ENCODE results near the gene ACOT6.
"Not testable (repeated sequence)": the region's sequence is repeated elsewhere in the genome, so short reads cannot be mapped to it uniquely, and the experiment has no call there.

ACOT6 gene

GRCh38 chr14:73627151-73627558 is 14.8 kb downstream of the ACOT6 start:
- Histone ChIP-seq H3K79me2 (ENCODE audit: control insufficient read depth, insufficient read depth, low read length, unreplicated experiment) (no peaks in the 10 kb centered on the region), H3K27ac (ENCODE audit: low read depth, low read length) (no peak overlapping the region), H2AFZ (ENCODE audit: low read length, unreplicated experiment) (no peak overlapping the region)

GRCh38 chr14:73630009-73630780 is 17.9 kb downstream of the ACOT6 start:
- H3K4me3 ChIP-seq (ENCODE audit: low read depth, low read length) = no peak overlapping the region
- no peak overlapping the region for H3K27ac ChIP-seq (ENCODE audit: low read depth, low read length)
- H3K4me1 ChIP-seq (ENCODE audit: control insufficient read depth, insufficient read depth, low read length, unreplicated experiment) = peaks cover 3% of the 10 kb centered on the region
- no peak overlapping the region for H2AFZ ChIP-seq (ENCODE audit: low read length, unreplicated experiment)
- H3K79me2 ChIP-seq (ENCODE audit: control insufficient read depth, insufficient read depth, low read length, unreplicated experiment) = no peaks in the 10 kb centered on the region
- H3K36me3 ChIP-seq (ENCODE audit: insufficient read depth, low read length) = no peaks in the 10 kb centered on the region
- H3K27me3 ChIP-seq (ENCODE audit: insufficient read depth, low read length) = no peaks in the 10 kb centered on the region

More at GRCh38 chr14:73627151-73627558, 14.8 kb downstream of the ACOT6 start:
- Histone ChIP-seq H3K36me3 (ENCODE audit: insufficient read depth, low read length) (no peaks in the 10 kb centered on the region), H3K4me3 (ENCODE audit: low read depth, low read length) (no peak overlapping the region), H3K27me3 (ENCODE audit: insufficient read depth, low read length) (no peaks in the 10 kb centered on the region), H3K4me1 (ENCODE audit: control insufficient read depth, insufficient read depth, low read length, unreplicated experiment) (no peaks in the 10 kb centered on the region)

- Histone ChIP-seq H3K27ac (ENCODE audit: low read depth, low read length) (no peak overlapping the region), H3K27me3 (ENCODE audit: insufficient read depth, low read length) (no peaks in the 10 kb centered on the region), H3K4me1 (ENCODE audit: control insufficient read depth, insufficient read depth, low read length, unreplicated experiment) (peaks cover 3% of the 10 kb centered on the region), H2AFZ (ENCODE audit: low read length, unreplicated experiment) (peak overlapping the region; percentile 83), H3K36me3 (ENCODE audit: insufficient read depth, low read length) (no peaks in the 10 kb centered on the region), H3K4me3 (ENCODE audit: low read depth, low read length) (peak overlapping the region; percentile 73), H3K79me2 (ENCODE audit: control insufficient read depth, insufficient read depth, low read length, unreplicated experiment) (no peaks in the 10 kb centered on the region)
These were observed 21.0 kb downstream of the ACOT6 start for GRCh38 chr14:73633116-73634010.

- Histone ChIP-seq H3K4me3 (ENCODE audit: low read depth, low read length) (peak overlapping the region; percentile 73), H2AFZ (ENCODE audit: low read length, unreplicated experiment) (peak overlapping the region; percentile 83)
These were observed 21.9 kb downstream of the ACOT6 start for GRCh38 chr14:73634011-73634833.

GRCh38 chr14:73636355-73636754 is 24.0 kb downstream of the ACOT6 start:
- H2AFZ ChIP-seq (ENCODE audit: low read length, unreplicated experiment); H3K4me3 ChIP-seq (ENCODE audit: low read depth, low read length); H3K79me2 ChIP-seq (ENCODE audit: control insufficient read depth, insufficient read depth, low read length, unreplicated experiment); H3K27me3 ChIP-seq (ENCODE audit: insufficient read depth, low read length); H3K4me1 ChIP-seq (ENCODE audit: control insufficient read depth, insufficient read depth, low read length, unreplicated experiment); H3K36me3 ChIP-seq (ENCODE audit: insufficient read depth, low read length); H3K27ac ChIP-seq (ENCODE audit: low read depth, low read length): not testable (repeated sequence)

More at GRCh38 chr14:73634011-73634833, 21.9 kb downstream of the ACOT6 start:
- Histone ChIP-seq H3K27ac (ENCODE audit: low read depth, low read length) (no peak overlapping the region), H3K79me2 (ENCODE audit: control insufficient read depth, insufficient read depth, low read length, unreplicated experiment) (no peaks in the 10 kb centered on the region), H3K4me1 (ENCODE audit: control insufficient read depth, insufficient read depth, low read length, unreplicated experiment) (peaks cover 3% of the 10 kb centered on the region), H3K36me3 (ENCODE audit: insufficient read depth, low read length) (no peaks in the 10 kb centered on the region), H3K27me3 (ENCODE audit: insufficient read depth, low read length) (no peaks in the 10 kb centered on the region)

- H2AFZ ChIP-seq (ENCODE audit: low read length, unreplicated experiment) = no peak overlapping the region
These were observed 25.5 kb downstream of the ACOT6 start for GRCh38 chr14:73637830-73638229.

GRCh38 chr14:73640796-73641365 is 28.6 kb downstream of the ACOT6 start:
- Histone ChIP-seq H3K4me3 (ENCODE audit: low read depth, low read length) (no peak overlapping the region), H3K36me3 (ENCODE audit: insufficient read depth, low read length) (no peaks in the 10 kb centered on the region), H2AFZ (ENCODE audit: low read length, unreplicated experiment) (no peak overlapping the region), H3K27me3 (ENCODE audit: insufficient read depth, low read length) (no peaks in the 10 kb centered on the region), H3K79me2 (ENCODE audit: control insufficient read depth, insufficient read depth, low read length, unreplicated experiment) (no peaks in the 10 kb centered on the region), H3K27ac (ENCODE audit: low read depth, low read length) (no peak overlapping the region), H3K4me1 (ENCODE audit: control insufficient read depth, insufficient read depth, low read length, unreplicated experiment) (peaks cover 10% of the 10 kb centered on the region)

More at GRCh38 chr14:73637830-73638229, 25.5 kb downstream of the ACOT6 start:
- no peaks in the 10 kb centered on the region for H3K36me3 ChIP-seq (ENCODE audit: insufficient read depth, low read length)
- no peaks in the 10 kb centered on the region for H3K27me3 ChIP-seq (ENCODE audit: insufficient read depth, low read length)
- no peaks in the 10 kb centered on the region for H3K79me2 ChIP-seq (ENCODE audit: control insufficient read depth, insufficient read depth, low read length, unreplicated experiment)
- no peak overlapping the region for H3K27ac ChIP-seq (ENCODE audit: low read depth, low read length)
- H3K4me3 ChIP-seq (ENCODE audit: low read depth, low read length) = no peak overlapping the region
- H3K4me1 ChIP-seq (ENCODE audit: control insufficient read depth, insufficient read depth, low read length, unreplicated experiment) = peaks cover 9% of the 10 kb centered on the region

- Histone ChIP-seq H3K27me3 (ENCODE audit: insufficient read depth, low read length) (no peaks in the 10 kb centered on the region), H3K36me3 (ENCODE audit: insufficient read depth, low read length) (no peaks in the 10 kb centered on the region), H2AFZ (ENCODE audit: low read length, unreplicated experiment) (peak within 1 kb of the TSS; percentile 94), H3K79me2 (ENCODE audit: control insufficient read depth, insufficient read depth, low read length, unreplicated experiment) (peaks cover 4% of the 10 kb centered on the region), H3K4me3 (ENCODE audit: low read depth, low read length) (peak within 1 kb of the TSS; percentile 93), H3K4me1 (ENCODE audit: control insufficient read depth, insufficient read depth, low read length, unreplicated experiment) (peaks cover 10% of the 10 kb centered on the region), H3K27ac (ENCODE audit: low read depth, low read length) (peak within 1 kb of the TSS; percentile 82)
These were observed 32.4 kb downstream of the ACOT6 start, which contains the start of gene DNAL1 for GRCh38 chr14:73644531-73645247. Gene DNAL1, plus strand, starts transcription at chr14:73644986. Its CDS starts 54 bp downstream, at chr14:73645040.

GRCh38 chr14:73645248-73645610 is 32.9 kb downstream of the ACOT6 start:
- peaks cover 5% of the 10 kb centered on the region for H3K4me1 ChIP-seq (ENCODE audit: control insufficient read depth, insufficient read depth, low read length, unreplicated experiment)
- peak overlapping the region; percentile 82 for H2AFZ ChIP-seq (ENCODE audit: low read length, unreplicated experiment)
- H3K36me3 ChIP-seq (ENCODE audit: insufficient read depth, low read length) = no peaks in the 10 kb centered on the region
- H3K27me3 ChIP-seq (ENCODE audit: insufficient read depth, low read length) = no peaks in the 10 kb centered on the region
- H3K79me2 ChIP-seq (ENCODE audit: control insufficient read depth, insufficient read depth, low read length, unreplicated experiment) = peaks cover 4% of the 10 kb centered on the region
- peak overlapping the region; percentile 82; the same call in 1 of the 2 replicates for H3K27ac ChIP-seq (ENCODE audit: low read depth, low read length)
- H3K4me3 ChIP-seq (ENCODE audit: low read depth, low read length) = peak overlapping the region; percentile 93

All from ACC112 (cell line).